Adipocyte (in vitro differentiated cells): Measurements from ENCODE around the gene PARD3.
"Not testable (repeated sequence)": the region's sequence is repeated elsewhere in the genome, so short reads cannot be mapped to it uniquely, and the experiment has no call there.

ENCODE experiments used
- DNase-seq: peaks from one replicate; pipeline ENCODE4 v3.0.0-alpha.2; 2015; ENCODE audit warnings: low read depth
- H3K27me3 ChIP-seq: replicated peaks from 2 replicates; pipeline ENCODE4 v1.7.0; 2013; ENCODE audit warnings: mild to moderate bottlenecking, low read length, moderate library complexity; ENCODE audit not compliant: control insufficient read depth, insufficient read depth
- H3K36me3 ChIP-seq: 2 replicates; pipeline ENCODE4 v1.7.0; 2013; ENCODE audit warnings: low read length, mild to moderate bottlenecking, moderate library complexity; ENCODE audit not compliant: control insufficient read depth, insufficient read depth, severe bottlenecking
- H3K4me1 ChIP-seq: 2 replicates; pipeline ENCODE4 v1.7.0; 2013; ENCODE audit warnings: mild to moderate bottlenecking, low read length, moderate library complexity; ENCODE audit not compliant: control insufficient read depth, insufficient read depth
- H3K4me3 ChIP-seq: 2 replicates; pipeline ENCODE4 v1.7.0; 2013; ENCODE audit warnings: mild to moderate bottlenecking, low read length, moderate library complexity
- H3K9ac ChIP-seq: 2 replicates; pipeline ENCODE4 v1.7.0; 2013; ENCODE audit warnings: mild to moderate bottlenecking, low read length, moderate library complexity
- H3K9me3 ChIP-seq: 2 replicates; pipeline ENCODE4 v1.7.0; 2013; ENCODE audit warnings: mild to moderate bottlenecking, low read length, moderate library complexity; ENCODE audit not compliant: control insufficient read depth

The PARD3 gene

GRCh38 chr10:34795334-34795733 is 19.8 kb downstream of the PARD3 start:
- no peak overlapping the region for H3K4me3 ChIP-seq
- H3K9me3 ChIP-seq, result no peaks in the 10 kb centered on the region
- no peaks in the 10 kb centered on the region for H3K27me3 ChIP-seq
- no peak for DNase-seq
- no peaks in the 10 kb centered on the region for H3K36me3 ChIP-seq
- H3K4me1 ChIP-seq, result peaks cover 12% of the 10 kb centered on the region
- no peak overlapping the region for H3K9ac ChIP-seq

GRCh38 chr10:34794835-34795234 is 20.3 kb downstream of the PARD3 start:
- no peak for DNase-seq
- no peaks in the 10 kb centered on the region for H3K9me3 ChIP-seq
- H3K9ac ChIP-seq, result no peak overlapping the region
- H3K4me3 ChIP-seq, result no peak overlapping the region
- no peaks in the 10 kb centered on the region for H3K36me3 ChIP-seq
- no peaks in the 10 kb centered on the region for H3K27me3 ChIP-seq
- H3K4me1 ChIP-seq, result peaks cover 13% of the 10 kb centered on the region

GRCh38 chr10:34793581-34793980 is 21.5 kb downstream of the PARD3 start:
- not testable (repeated sequence) for H3K36me3 ChIP-seq, H3K27me3 ChIP-seq, DNase-seq, H3K9me3 ChIP-seq, H3K9ac ChIP-seq, H3K4me3 ChIP-seq
- H3K4me1 ChIP-seq, result peaks cover 14% of the 10 kb centered on the region

GRCh38 chr10:34792881-34793280 is 22.2 kb downstream of the PARD3 start:
- H3K4me1 ChIP-seq, result peaks cover 14% of the 10 kb centered on the region
- H3K27me3 ChIP-seq, result no peaks in the 10 kb centered on the region
- no peak for DNase-seq
- H3K9me3 ChIP-seq, result no peaks in the 10 kb centered on the region
- no peak overlapping the region for H3K4me3 ChIP-seq
- H3K36me3 ChIP-seq, result no peaks in the 10 kb centered on the region
- no peak overlapping the region for H3K9ac ChIP-seq

GRCh38 chr10:34791947-34792346 is 23.1 kb downstream of the PARD3 start:
- Histone ChIP-seq H3K4me3 (no peak overlapping the region), H3K9me3 (no peaks in the 10 kb centered on the region), H3K4me1 (peaks cover 14% of the 10 kb centered on the region), H3K27me3 (no peaks in the 10 kb centered on the region), H3K36me3 (no peaks in the 10 kb centered on the region), H3K9ac (no peak overlapping the region)
- DNase-seq, result no peak

GRCh38 chr10:34791228-34791627 is 23.9 kb downstream of the PARD3 start:
- no peak for DNase-seq
- H3K4me1 ChIP-seq, result peaks cover 21% of the 10 kb centered on the region
- no peaks in the 10 kb centered on the region for H3K9me3 ChIP-seq
- no peaks in the 10 kb centered on the region for H3K27me3 ChIP-seq
- no peak overlapping the region for H3K9ac ChIP-seq
- no peak overlapping the region for H3K4me3 ChIP-seq
- no peaks in the 10 kb centered on the region for H3K36me3 ChIP-seq

GRCh38 chr10:34789966-34790506 is 25.1 kb downstream of the PARD3 start:
- Histone ChIP-seq H3K4me3 (no peak overlapping the region), H3K4me1 (peaks cover 25% of the 10 kb centered on the region), H3K27me3 (no peaks in the 10 kb centered on the region), H3K9me3 (no peaks in the 10 kb centered on the region), H3K9ac (no peak overlapping the region), H3K36me3 (no peaks in the 10 kb centered on the region)
- no peak for DNase-seq

- Histone ChIP-seq H3K4me3 (no peak overlapping the region), H3K4me1 (peaks cover 37% of the 10 kb centered on the region), H3K9me3 (no peaks in the 10 kb centered on the region), H3K9ac (no peak overlapping the region), H3K27me3 (no peaks in the 10 kb centered on the region), H3K36me3 (no peaks in the 10 kb centered on the region)
- peak; percentile 70 for DNase-seq
Observed at GRCh38 chr10:34786464-34786863, 28.6 kb downstream of the PARD3 start.

- Histone ChIP-seq H3K27me3 (no peaks in the 10 kb centered on the region), H3K4me1 (peaks cover 37% of the 10 kb centered on the region)
Observed at GRCh38 chr10:34781711-34782110, 33.4 kb downstream of the PARD3 start.

GRCh38 chr10:34780818-34781380 is 34.2 kb downstream of the PARD3 start:
- H3K36me3 ChIP-seq, result no peaks in the 10 kb centered on the region
- H3K9ac ChIP-seq, result peak overlapping the region; percentile 33
- no peaks in the 10 kb centered on the region for H3K27me3 ChIP-seq
- peak overlapping the region; percentile 68 for H3K4me3 ChIP-seq
- peak; percentile 44 for DNase-seq
- no peaks in the 10 kb centered on the region for H3K9me3 ChIP-seq
- H3K4me1 ChIP-seq, result peaks cover 35% of the 10 kb centered on the region

More at GRCh38 chr10:34781711-34782110, 33.4 kb downstream of the PARD3 start:
- no peaks in the 10 kb centered on the region for H3K36me3 ChIP-seq
- DNase-seq, result peak; percentile 15
- no peaks in the 10 kb centered on the region for H3K9me3 ChIP-seq
- no peak overlapping the region for H3K9ac ChIP-seq
- peak overlapping the region; percentile 68 for H3K4me3 ChIP-seq

- no peak for DNase-seq
- no peaks in the 10 kb centered on the region for H3K9me3 ChIP-seq
Observed at GRCh38 chr10:34778237-34778636, 36.9 kb downstream of the PARD3 start.

More at GRCh38 chr10:34778237-34778636, 36.9 kb downstream of the PARD3 start:
- H3K27me3 ChIP-seq, result no peaks in the 10 kb centered on the region
- no peaks in the 10 kb centered on the region for H3K36me3 ChIP-seq
- no peak overlapping the region for H3K9ac ChIP-seq
- H3K4me1 ChIP-seq, result peaks cover 34% of the 10 kb centered on the region
- no peak overlapping the region for H3K4me3 ChIP-seq
